HG02943 (cell line): ENCODE data around the gene LRP1.

Experiments used
- ATAC-seq: cut with Tn5 transposase; IDR thresholded peaks from one replicate; pipeline ENCODE4 v1.9.1; 2021; ENCODE audit warnings: mild to moderate bottlenecking, low read depth, moderate library complexity; ENCODE audit not compliant: unreplicated experiment

Gene LRP1

DNA sequence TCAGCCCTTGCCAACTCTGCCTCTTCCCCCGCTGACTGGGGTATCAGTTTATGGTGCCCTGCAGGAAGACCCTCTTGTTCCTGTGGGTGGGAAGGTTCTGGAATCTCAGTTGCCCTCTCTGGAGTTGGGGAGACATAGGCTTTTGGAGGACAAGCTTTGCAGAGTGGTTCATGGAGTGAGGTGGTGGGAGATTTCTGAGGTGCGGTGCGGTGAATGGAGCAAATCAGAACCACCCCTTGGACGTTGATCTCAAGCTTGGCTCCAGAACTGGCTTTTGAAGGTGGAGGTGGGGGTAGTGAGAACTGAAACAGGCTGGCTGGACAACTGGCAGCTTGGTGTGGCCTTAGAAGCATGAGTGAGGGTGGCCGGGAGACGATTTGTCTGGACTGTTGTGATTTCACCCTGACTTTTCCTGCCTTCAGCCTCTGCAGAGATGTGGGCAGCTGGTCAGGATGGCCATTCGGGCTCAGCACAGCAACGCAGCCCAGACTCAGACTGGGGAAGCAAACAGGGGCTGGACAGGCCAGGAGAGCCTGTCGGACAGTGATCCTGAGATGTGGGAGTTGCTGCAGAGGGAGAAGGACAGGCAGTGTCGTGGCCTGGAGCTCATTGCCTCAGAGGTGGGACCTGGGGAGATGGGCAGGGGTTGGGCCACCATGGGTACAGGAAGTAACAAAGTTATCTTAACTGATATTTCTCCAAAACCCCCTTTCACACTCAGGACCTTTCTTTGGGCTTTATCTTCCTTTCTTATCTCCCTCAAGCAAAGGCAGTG, 102.3 kb downstream of the LRP1 start:
- ATAC-seq = no peak

DNA sequence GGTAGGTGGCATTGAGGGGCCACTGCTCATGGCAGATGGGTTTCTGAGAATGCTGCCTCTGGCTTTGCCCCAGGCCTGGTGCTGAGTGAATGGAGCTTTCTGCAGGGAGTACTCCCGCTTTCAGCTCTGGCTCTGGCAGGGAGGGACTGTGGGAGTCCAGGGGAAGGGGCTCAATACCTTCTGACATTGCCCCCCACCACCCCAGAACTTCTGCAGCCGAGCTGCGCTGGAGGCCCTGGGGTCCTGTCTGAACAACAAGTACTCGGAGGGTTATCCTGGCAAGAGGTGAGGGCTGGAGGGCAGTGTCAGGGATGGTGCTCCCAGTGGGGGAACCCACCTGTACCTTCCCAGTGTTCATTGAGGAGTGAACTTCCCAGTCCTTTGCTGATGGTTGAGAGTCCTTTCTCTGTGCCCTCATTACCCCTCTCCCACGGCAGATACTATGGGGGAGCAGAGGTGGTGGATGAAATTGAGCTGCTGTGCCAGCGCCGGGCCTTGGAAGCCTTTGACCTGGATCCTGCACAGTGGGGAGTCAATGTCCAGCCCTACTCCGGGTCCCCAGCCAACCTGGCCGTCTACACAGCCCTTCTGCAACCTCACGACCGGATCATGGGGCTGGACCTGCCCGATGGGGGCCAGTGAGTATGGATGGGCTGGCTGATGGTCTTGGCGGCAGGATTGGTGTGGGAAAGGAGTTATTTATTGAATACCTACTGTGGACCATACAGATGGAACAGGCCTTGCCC, 103.2 kb downstream of the LRP1 start:
- ATAC-seq = no peak

GRCh38 chr12:57232156-57232756, 104.0 kb downstream of the LRP1 start:
- no peak for ATAC-seq

GRCh38 chr12:57233357-57234232, 105.3 kb downstream of the LRP1 start:
- no peak for ATAC-seq

DNA sequence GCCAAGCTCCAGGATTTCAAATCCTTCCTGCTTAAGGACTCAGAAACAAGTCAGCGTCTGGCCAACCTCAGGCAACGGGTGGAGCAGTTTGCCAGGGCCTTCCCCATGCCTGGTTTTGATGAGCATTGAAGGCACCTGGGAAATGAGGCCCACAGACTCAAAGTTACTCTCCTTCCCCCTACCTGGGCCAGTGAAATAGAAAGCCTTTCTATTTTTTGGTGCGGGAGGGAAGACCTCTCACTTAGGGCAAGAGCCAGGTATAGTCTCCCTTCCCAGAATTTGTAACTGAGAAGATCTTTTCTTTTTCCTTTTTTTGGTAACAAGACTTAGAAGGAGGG, 105.9 kb downstream of the LRP1 start:
- no peak for ATAC-seq

DNA sequence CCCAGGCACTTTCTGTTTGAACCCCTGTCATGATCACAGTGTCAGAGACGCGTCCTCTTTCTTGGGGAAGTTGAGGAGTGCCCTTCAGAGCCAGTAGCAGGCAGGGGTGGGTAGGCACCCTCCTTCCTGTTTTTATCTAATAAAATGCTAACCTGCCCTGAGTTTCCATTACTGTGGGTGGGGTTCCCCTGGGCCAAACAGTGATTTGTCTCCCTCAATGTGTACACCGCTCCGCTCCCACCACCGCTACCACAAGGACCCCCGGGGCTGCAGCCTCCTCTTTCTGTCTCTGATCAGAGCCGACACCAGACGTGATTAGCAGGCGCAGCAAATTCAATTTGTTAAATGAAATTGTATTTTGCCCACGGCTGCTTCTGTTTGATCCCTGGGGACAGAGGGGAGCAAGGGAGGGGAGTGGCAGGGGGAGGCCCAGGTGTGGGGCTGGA, 106.3 kb downstream of the LRP1 start:
- ATAC-seq = no peak

DNA sequence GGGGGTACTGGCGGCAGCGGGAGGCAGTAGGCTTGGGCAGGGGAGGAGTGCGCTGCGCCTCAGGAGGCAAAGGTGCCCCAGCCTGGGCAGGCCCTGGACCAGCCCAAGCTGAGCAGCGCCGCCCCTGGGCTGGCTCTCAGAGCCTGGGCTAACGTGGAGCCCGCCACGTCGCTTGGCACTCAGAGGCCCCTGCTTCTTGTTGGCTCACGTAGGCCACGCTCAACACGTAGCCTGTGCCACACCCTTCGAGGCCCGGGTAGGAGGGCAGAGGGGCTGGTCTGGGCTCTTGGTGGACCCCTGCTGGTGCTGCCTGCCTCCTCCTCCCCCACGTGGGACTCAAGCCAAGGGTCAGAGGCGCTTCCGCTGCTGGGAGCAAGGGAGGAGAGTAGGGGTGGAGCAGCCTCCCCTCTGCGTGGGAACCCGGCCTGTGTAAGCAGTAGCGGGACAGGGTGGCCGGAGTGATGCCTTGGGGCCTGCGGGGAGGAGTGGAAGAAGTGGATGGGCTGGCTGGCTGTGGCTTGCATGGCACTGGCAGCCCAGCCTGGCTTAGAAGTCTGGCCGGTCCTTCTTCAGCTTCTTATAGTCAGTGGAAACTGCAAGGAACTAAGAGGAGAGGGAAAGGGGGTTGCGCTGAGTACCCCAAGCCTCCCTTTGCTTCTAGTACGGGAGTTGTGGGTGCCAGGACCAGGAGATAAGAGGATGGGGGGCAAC, 106.9 kb downstream of the LRP1 start:
- ATAC-seq = no peak

DNA sequence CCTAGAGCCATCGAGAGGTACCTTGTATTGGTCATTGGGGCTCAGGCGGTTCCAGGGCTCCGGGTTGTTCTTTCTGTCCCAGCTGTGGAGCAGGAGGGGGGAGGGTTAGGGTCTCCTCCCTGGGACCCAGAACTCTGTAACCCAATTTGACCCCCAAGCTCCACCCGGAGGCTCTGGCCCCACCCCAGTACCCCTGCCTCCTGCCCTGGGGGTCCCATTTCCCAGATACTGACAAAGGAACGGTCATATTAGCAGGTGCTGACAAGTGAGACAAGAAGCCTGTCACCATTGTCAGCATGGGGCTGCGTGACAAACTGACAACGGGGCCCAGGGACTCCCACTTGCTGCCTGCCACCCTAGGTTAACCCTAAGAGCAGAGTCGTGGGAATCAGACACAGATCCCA, 107.4 kb downstream of the LRP1 start:
- ATAC-seq = no peak

DNA sequence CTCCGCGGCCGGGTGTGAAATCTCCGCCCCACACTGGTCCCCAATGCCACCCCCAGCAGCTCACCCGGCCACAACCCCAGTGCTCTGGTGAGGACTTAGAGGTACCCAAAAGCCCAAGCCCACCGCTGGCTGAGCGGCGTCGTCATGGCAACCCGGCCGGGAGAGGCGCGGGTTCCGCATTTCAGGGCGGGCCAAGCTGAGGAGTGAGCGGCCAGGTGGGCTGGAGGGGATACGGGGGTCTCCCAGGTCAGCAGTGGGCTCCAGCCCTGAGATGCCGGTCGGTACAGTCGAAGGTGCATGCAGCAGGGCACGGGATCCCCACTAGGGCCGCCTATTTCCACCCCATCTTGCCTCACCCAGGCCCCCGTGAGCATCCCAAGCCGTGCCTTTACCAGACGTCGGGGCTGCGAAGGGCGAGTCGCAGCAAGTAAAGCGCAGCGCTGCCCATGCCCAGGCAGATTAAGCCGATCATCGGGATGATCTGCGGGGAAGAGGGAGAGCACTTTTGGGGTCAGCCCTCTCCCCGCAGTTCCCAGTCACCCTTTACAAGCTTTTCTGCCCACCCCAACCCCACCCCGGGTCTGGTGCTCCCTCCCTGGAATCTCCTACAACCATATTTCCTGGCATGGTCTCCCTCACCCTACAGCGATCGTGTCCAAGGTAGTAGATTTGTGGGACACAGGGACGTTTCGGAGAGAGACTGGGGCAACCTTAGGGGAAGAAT, 108.1 kb downstream of the LRP1 start:
- no peak for ATAC-seq

- no peak for ATAC-seq
Measured at GRCh38 chr12:57236925-57237595, 108.8 kb downstream of the LRP1 start.

GRCh38 chr12:57237596-57237931, 109.3 kb downstream of the LRP1 start:
- no peak for ATAC-seq

GRCh38 chr12:57237932-57238853, 109.9 kb downstream of the LRP1 start:
- no peak for ATAC-seq

DNA sequence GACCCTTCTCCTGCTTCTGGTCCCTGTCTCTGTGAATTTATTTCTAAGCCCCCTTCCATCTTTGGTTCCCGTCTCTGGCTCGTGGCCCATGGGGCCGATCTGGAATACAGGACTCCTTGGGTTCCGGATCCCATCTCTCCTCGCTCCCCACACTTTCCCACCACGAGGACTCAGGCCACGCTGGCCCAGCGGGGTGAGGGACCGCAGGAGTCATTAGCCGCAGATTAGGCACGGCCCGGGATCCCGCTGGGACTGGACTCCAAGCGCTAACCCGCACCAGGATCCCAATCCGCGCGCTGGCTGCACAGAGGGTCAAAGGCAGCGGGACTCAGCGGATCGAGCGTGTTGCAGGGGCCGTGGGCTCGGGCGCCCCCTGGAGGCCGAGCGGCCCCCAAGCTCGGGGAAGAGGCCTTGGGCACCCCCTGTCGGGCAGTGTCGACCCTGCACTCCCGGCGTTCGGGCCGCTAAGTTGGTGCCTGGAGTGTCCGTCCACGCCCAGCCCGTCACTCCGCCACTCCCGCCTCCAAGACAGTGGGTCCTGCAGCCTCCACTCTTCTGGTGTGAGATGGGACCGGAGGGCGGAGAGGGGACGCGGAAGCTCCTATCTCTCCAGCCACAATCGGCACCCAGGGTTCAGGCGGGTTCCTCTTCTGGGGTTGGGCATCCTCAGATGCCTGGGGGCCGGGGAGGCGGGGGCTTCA, 110.7 kb downstream of the LRP1 start:
- no peak for ATAC-seq

GRCh38 chr12:57239587-57240065, 111.3 kb downstream of the LRP1 start:
- ATAC-seq = no peak

DNA sequence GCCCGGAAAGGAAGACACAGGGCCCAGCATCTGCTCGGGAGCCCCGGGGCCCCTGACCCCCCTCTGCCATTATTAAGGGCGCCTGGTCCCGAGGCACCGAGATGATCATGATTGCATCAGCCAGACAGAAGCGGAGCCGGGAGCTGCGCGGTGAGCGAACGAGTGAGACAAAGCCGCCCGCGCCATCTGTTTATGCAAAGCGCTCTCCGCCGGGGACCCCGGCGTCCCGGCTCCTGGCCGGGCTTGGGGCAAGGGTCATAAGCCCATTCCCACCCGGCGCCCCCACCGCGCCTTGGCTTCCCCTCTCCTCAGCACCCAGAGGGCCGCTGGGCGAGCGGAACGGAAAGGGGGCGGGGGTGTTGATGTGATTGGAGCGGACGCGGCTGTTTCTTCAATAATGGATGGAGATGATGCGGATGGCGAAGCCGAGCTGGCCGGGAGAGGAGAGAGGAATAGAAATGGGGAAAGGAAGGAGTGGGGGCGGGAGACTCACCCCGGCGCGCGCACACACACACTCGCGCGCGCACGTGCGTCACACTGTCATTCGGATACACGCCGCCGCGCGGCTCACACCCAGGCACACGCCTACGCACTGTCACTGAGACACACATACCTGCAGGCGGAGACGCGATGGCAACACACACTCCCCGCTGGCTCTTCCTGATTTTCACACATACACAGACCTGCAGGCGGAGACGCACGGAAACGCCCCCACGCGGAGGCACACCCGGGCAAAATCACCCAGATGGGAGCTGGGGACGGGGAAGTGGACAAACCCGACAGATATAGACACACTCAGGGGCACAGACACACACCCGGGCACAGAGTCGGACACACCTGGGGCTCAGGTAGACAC, 112.0 kb downstream of the LRP1 start:
- ATAC-seq = no peak

GRCh38 chr12:57240926-57241401, 112.7 kb downstream of the LRP1 start:
- no peak for ATAC-seq
